Liver (tissue), 9 donors: ENCODE data around the gene OR4C16. TPM values are rescaled to one million over a fixed set of nuclear protein-coding genes. Genes with fewer than 3 reads are reported as not detected.

Experiments
- DNase-seq: peaks from one replicate; pipeline ENCODE4 v3.0.0-alpha.2; 2017; ENCODE audit warnings: low spot score
- H3K27ac ChIP-seq, 2 donors: one replicate each; pipeline ENCODE4 v1.7.0; 2013; ENCODE audit warnings: inconsistent platforms in 2 of 2, low read length in 2 of 2, control low read depth in 1 of 2, low read depth in 1 of 2, mild to moderate bottlenecking in 1 of 2
- H3K27me3 ChIP-seq, 4 donors: one replicate each; pipeline versions ENCODE4 v1.6.1 to v1.7.0; 2013; ENCODE audit warnings: low read length in 3 of 4, inconsistent platforms in 1 of 4, mild to moderate bottlenecking in 1 of 4, moderate library complexity in 1 of 4; ENCODE audit not compliant: control insufficient read depth in 4 of 4, insufficient read depth in 4 of 4
- H3K36me3 ChIP-seq, 4 donors: one replicate each; pipeline versions ENCODE4 v1.6.1 to v1.7.0; 2013; ENCODE audit warnings: low read length in 3 of 4, mild to moderate bottlenecking in 3 of 4, low read depth in 1 of 4, moderate library complexity in 1 of 4; ENCODE audit not compliant: control insufficient read depth in 4 of 4, insufficient read depth in 3 of 4
- H3K4me1 ChIP-seq, 4 donors: one replicate each; pipeline versions ENCODE4 v1.6.1 to v1.7.0; 2013; ENCODE audit warnings: low read length in 3 of 4, mild to moderate bottlenecking in 3 of 4, moderate library complexity in 1 of 4; ENCODE audit not compliant: control insufficient read depth in 4 of 4, insufficient read depth in 4 of 4
- H3K4me3 ChIP-seq, 3 donors: one replicate each; pipeline versions ENCODE4 v1.6.1 to v1.7.0; 2013; ENCODE audit warnings: low read length in 3 of 3, control low read depth in 1 of 3, low read depth in 1 of 3, mild to moderate bottlenecking in 1 of 3
- H3K9ac ChIP-seq, 2 donors: one replicate each; pipeline ENCODE4 v1.7.0; 2013; ENCODE audit warnings: low read length in 2 of 2, mild to moderate bottlenecking in 2 of 2, moderate library complexity in 2 of 2, control low read depth in 1 of 2, low read depth in 1 of 2
- H3K9me3 ChIP-seq, 4 donors: one replicate each; pipeline versions ENCODE4 v1.6.1 to v1.7.0; 2013; ENCODE audit warnings: low read length in 3 of 4; ENCODE audit not compliant: control insufficient read depth in 4 of 4
- EGR1 ChIP-seq, 2 donors: IDR thresholded peaks; 2 replicates each; pipeline ENCODE4 v1.6.1; 2016 to 2018; ENCODE audit warnings: antibody characterized with exemption in 2 of 2, low read depth in 2 of 2
- FOXA1 ChIP-seq: IDR thresholded peaks from 2 replicates; pipeline ENCODE4 v1.6.1; 2016; ENCODE audit warnings: antibody characterized with exemption
- FOXA2 ChIP-seq: IDR thresholded peaks from 2 replicates; pipeline ENCODE4 v1.6.1; 2016; ENCODE audit warnings: antibody characterized with exemption
- GABPA ChIP-seq, 2 donors: IDR thresholded peaks in 1 of 2; conservative IDR thresholded peaks in 1 of 2; 2 replicates each; pipeline ENCODE4 v1.6.1; 2016; ENCODE audit warnings: antibody characterized with exemption in 2 of 2, mild to moderate bottlenecking in 1 of 2, moderate library complexity in 1 of 2
- HNF4A ChIP-seq, 2 donors: conservative IDR thresholded peaks; 2 replicates each; pipeline ENCODE4 v1.6.1; 2016; ENCODE audit warnings: antibody characterized with exemption in 2 of 2, mild to moderate bottlenecking in 2 of 2
- HNF4G ChIP-seq: IDR thresholded peaks from 2 replicates; pipeline ENCODE4 v1.6.1; 2016; ENCODE audit warnings: antibody characterized with exemption
- JUND ChIP-seq, 2 donors: IDR thresholded peaks; 2 replicates each; pipeline ENCODE4 v1.6.1; 2016; ENCODE audit warnings: antibody characterized with exemption in 2 of 2
- MAX ChIP-seq: IDR thresholded peaks from 2 replicates; pipeline ENCODE4 v1.6.1; 2016; ENCODE audit warnings: antibody characterized with exemption
- NR2F2 ChIP-seq: IDR thresholded peaks from 2 replicates; pipeline ENCODE4 v1.6.1; 2016; ENCODE audit warnings: antibody characterized with exemption
- RAD21 ChIP-seq, 2 donors: IDR thresholded peaks; 2 replicates each; pipeline ENCODE4 v1.6.1; 2016; ENCODE audit warnings: antibody characterized with exemption in 2 of 2, mild to moderate bottlenecking in 2 of 2
- REST ChIP-seq: IDR thresholded peaks from 2 replicates; pipeline ENCODE4 v1.6.1; 2016; ENCODE audit warnings: antibody characterized with exemption, mild to moderate bottlenecking
- RXRA ChIP-seq, 2 donors: IDR thresholded peaks; 2 replicates each; pipeline ENCODE4 v1.6.1; 2017 to 2018; ENCODE audit warnings: antibody characterized with exemption in 2 of 2, mild to moderate bottlenecking in 1 of 2
- SP1 ChIP-seq: IDR thresholded peaks from 2 replicates; pipeline ENCODE4 v1.6.1; 2018; ENCODE audit warnings: antibody characterized with exemption, mild to moderate bottlenecking
- TAF1 ChIP-seq: conservative IDR thresholded peaks from 2 replicates; pipeline ENCODE4 v1.6.1; 2016; ENCODE audit warnings: antibody characterized with exemption, mild to moderate bottlenecking
- YY1 ChIP-seq: IDR thresholded peaks from 2 replicates; pipeline ENCODE4 v1.6.1; 2016; ENCODE audit warnings: antibody characterized with exemption, mild to moderate bottlenecking
- WGBS: extraction: QIAGEN DNeasy Blood & Tissue Kit; methylation state at CpG from one replicate; pipeline ENCODE4 v1.1.7; 2013; 5-methylcytosine and 5-hydroxymethylcytosine counted together
- polyA plus RNA-seq, 2 donors: library from polyadenylated mRNA; stranded (reverse) in 1 of 2; unstranded in 1 of 2; fragments of 200-250 nt in 1 of 2; fragments of >200 nt in 1 of 2; fragmentation: Nextera tagmentation in 1 of 2; extraction: Ambion mirVana in 1 of 2; gene quantifications; one replicate each; pipeline versions ENCODE4 v1.2.1 to v1.2.3, GENCODE V29; 2013 to 2015
- total RNA-seq, 2 donors: library from RNA; depleted of rRNA; stranded (reverse); fragments of >200 nt; gene quantifications; one replicate each; pipeline ENCODE4 v1.2.3, GENCODE V29; 2014
- TF ChIP-seq, protein P1 (sequence below): IDR thresholded peaks from 2 replicates; pipeline ENCODE4 v1.6.1; 2016; ENCODE audit warnings: antibody characterized with exemption
- TF ChIP-seq, protein P2 (sequence below): fragments of 150-350 bp; IDR thresholded peaks from 2 replicates; pipeline ENCODE4 v1.5.1; 2017; ENCODE audit warnings: improper control_type of control experiment, low read depth, low read length; ENCODE audit not compliant: missing input control
- TF ChIP-seq, protein P3 (sequence below): IDR thresholded peaks from 2 replicates; pipeline ENCODE4 v1.6.1; 2016; ENCODE audit warnings: antibody characterized with exemption
- donor health status: healthy.
- donor health status: healthy.
- donor health status: healthy.
- donor health status: healthy.
- donor health status: healthy.

Gene OR4C16
- total and polyA plus RNA-seq, 4 donors: not detected

- Histone ChIP-seq H3K27ac (no peak overlapping the region), H3K9ac (no peak overlapping the region), H3K36me3 (no peaks in the 10 kb centered on the region), H3K27me3 (no peaks in the 10 kb centered on the region), H3K9me3 (peaks cover 0 to 5% (median 0%) of the 10 kb centered on the region in 4 donors), H3K4me1 (no peaks in the 10 kb centered on the region), H3K4me3 (no peak overlapping the region)
- no peak for TF ChIP-seq HNF4G
- no peak for TF ChIP-seq EGR1 (IDR thresholded peaks at IDR 0.05; ENCODE audit: low read depth in 2 of 2)
- no peak for TF ChIP-seq TAF1
- no peak for TF ChIP-seq FOXA2
- no peak for TF ChIP-seq REST
- no peak for TF ChIP-seq YY1
- TF ChIP-seq, protein P1, sequence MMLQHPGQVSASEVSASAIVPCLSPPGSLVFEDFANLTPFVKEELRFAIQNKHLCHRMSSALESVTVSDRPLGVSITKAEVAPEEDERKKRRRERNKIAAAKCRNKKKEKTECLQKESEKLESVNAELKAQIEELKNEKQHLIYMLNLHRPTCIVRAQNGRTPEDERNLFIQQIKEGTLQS: no peak
- no peak for TF ChIP-seq FOXA1
- TF ChIP-seq, protein P2, sequence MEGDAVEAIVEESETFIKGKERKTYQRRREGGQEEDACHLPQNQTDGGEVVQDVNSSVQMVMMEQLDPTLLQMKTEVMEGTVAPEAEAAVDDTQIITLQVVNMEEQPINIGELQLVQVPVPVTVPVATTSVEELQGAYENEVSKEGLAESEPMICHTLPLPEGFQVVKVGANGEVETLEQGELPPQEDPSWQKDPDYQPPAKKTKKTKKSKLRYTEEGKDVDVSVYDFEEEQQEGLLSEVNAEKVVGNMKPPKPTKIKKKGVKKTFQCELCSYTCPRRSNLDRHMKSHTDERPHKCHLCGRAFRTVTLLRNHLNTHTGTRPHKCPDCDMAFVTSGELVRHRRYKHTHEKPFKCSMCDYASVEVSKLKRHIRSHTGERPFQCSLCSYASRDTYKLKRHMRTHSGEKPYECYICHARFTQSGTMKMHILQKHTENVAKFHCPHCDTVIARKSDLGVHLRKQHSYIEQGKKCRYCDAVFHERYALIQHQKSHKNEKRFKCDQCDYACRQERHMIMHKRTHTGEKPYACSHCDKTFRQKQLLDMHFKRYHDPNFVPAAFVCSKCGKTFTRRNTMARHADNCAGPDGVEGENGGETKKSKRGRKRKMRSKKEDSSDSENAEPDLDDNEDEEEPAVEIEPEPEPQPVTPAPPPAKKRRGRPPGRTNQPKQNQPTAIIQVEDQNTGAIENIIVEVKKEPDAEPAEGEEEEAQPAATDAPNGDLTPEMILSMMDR: no peak
- TF ChIP-seq SP1: no peak
- no peak for TF ChIP-seq HNF4A (conservative IDR thresholded peaks at IDR 0.05)
- TF ChIP-seq GABPA (IDR thresholded peaks at IDR 0.05 in 1 of 2, conservative IDR thresholded peaks at IDR 0.05 in 1 of 2): no peak
- no peak for TF ChIP-seq RAD21 (IDR thresholded peaks at IDR 0.05)
- no peak for TF ChIP-seq MAX
- no peak for TF ChIP-seq JUND (IDR thresholded peaks at IDR 0.05)
- TF ChIP-seq NR2F2: no peak
- TF ChIP-seq, protein P3, sequence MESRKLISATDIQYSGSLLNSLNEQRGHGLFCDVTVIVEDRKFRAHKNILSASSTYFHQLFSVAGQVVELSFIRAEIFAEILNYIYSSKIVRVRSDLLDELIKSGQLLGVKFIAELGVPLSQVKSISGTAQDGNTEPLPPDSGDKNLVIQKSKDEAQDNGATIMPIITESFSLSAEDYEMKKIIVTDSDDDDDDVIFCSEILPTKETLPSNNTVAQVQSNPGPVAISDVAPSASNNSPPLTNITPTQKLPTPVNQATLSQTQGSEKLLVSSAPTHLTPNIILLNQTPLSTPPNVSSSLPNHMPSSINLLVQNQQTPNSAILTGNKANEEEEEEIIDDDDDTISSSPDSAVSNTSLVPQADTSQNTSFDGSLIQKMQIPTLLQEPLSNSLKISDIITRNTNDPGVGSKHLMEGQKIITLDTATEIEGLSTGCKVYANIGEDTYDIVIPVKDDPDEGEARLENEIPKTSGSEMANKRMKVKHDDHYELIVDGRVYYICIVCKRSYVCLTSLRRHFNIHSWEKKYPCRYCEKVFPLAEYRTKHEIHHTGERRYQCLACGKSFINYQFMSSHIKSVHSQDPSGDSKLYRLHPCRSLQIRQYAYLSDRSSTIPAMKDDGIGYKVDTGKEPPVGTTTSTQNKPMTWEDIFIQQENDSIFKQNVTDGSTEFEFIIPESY: no peak
- TF ChIP-seq RXRA (IDR thresholded peaks at IDR 0.05): no peak
- 17% methylated on average over 1 of the region's 1 CpG for WGBS
- DNase-seq: no peak
Measured at GRCh38 chr11:55572548-55572947, 620 bp downstream of the OR4C16 start.
